SK-N-SH (cell line): ENCODE results near the gene NOL8. TPM values are rescaled to one million over a fixed set of nuclear protein-coding genes. Genes with fewer than 3 reads are reported as not detected.

ENCODE experiments used
- CTCF ChIA-PET: fragments of 300-600, 350-600 bp; formaldehyde crosslinking; extraction: SDS; loops from one replicate; lab custom pipeline; 2021; lab: Yijun Ruan, JAX
- POLR2A ChIA-PET: fragments of 350-600 bp; sonication (Branson Sonifier 250); formaldehyde crosslinking; extraction: SDS; loops from one replicate; lab custom pipeline; 2020; ENCODE audit warnings: antibody characterized with exemption, inconsistent platforms; lab: Yijun Ruan, JAX
- DNase-seq: peaks from one replicate; pipeline ENCODE4 v3.0.0; 2012
- H2AFZ ChIP-seq: fragments of 200-600 bp; sonication (generic); 2 replicates; pipeline ENCODE4 v1.8.1; 2016; ENCODE audit warnings: antibody characterized with exemption, mild to moderate bottlenecking, low read depth
- H3F3A ChIP-seq: fragments of 200-600 bp; sonication (generic); replicated peaks from 2 replicates; pipeline ENCODE3; 2016; ENCODE audit warnings: antibody characterized with exemption, mild to moderate bottlenecking; ENCODE audit not compliant: insufficient read depth
- H3K27ac ChIP-seq, 2 experiments: fragments of 200-500 bp in 1 of 2; fragments of 200-600 bp in 1 of 2; sonication (Bioruptor generic) in 1 of 2; sonication (generic), shearing (Covaris generic) in 1 of 2; 2 replicates each; pipeline versions ENCODE4 v1.5.1 to v1.6.1; 2014 to 2016; ENCODE audit warnings: low read depth in 2 of 2, inconsistent platforms in 1 of 2, low read length in 1 of 2, mild to moderate bottlenecking in 1 of 2, mixed read lengths in 1 of 2
- H3K27me3 ChIP-seq: fragments of 200-600 bp; sonication (generic), shearing (Covaris generic); 2 replicates; pipeline ENCODE4 v1.6.1; 2016; ENCODE audit warnings: mixed run types; ENCODE audit not compliant: insufficient read depth
- H3K36me3 ChIP-seq, 2 experiments: fragments of 200-500 bp in 1 of 2; fragments of 200-600 bp in 1 of 2; sonication (Bioruptor generic) in 1 of 2; sonication (generic) in 1 of 2; replicated peaks in 1 of 2; 2 replicates each; pipeline versions ENCODE3 to v1.5.1; 2014 to 2016; ENCODE audit warnings: low read length in 1 of 2, mild to moderate bottlenecking in 1 of 2; ENCODE audit not compliant: insufficient read depth in 2 of 2, control insufficient read depth in 1 of 2
- H3K4me1 ChIP-seq, 2 experiments: fragments of 200-500 bp in 1 of 2; fragments of 200-600 bp in 1 of 2; sonication (Bioruptor generic) in 1 of 2; sonication (generic), shearing (Covaris generic) in 1 of 2; 2 replicates each; pipeline versions ENCODE4 v1.5.1 to v1.6.1; 2014 to 2016; ENCODE audit warnings: low read depth in 1 of 2, low read length in 1 of 2, mixed run types in 1 of 2; ENCODE audit not compliant: insufficient read depth in 2 of 2, control insufficient read depth in 1 of 2
- H3K4me2 ChIP-seq: fragments of 200-600 bp; sonication (generic), shearing (Covaris generic); 2 replicates; pipeline ENCODE4 v1.6.1; 2017; ENCODE audit warnings: mixed run types
- H3K4me3 ChIP-seq, 2 experiments: fragments of 200-500 bp in 1 of 2; fragments of 200-600 bp in 1 of 2; sonication (Bioruptor generic) in 1 of 2; sonication (generic), shearing (Covaris generic) in 1 of 2; 2 replicates each; pipeline versions ENCODE4 v1.5.1 to v1.8.1; 2014 to 2016; ENCODE audit warnings: low read depth in 2 of 2, inconsistent platforms in 1 of 2, low read length in 1 of 2, mild to moderate bottlenecking in 1 of 2, mixed read lengths in 1 of 2, moderate library complexity in 1 of 2
- H3K79me2 ChIP-seq: fragments of 200-600 bp; sonication (generic); 2 replicates; pipeline ENCODE4 v1.8.1; 2017; ENCODE audit warnings: mild to moderate bottlenecking; ENCODE audit not compliant: insufficient read depth
- H3K9ac ChIP-seq: fragments of 200-600 bp; sonication (generic); 2 replicates; pipeline ENCODE4 v1.6.1; 2017; ENCODE audit warnings: mixed run types
- H3K9me2 ChIP-seq: fragments of 200-600 bp; sonication (generic); 2 replicates; pipeline ENCODE4 v1.6.1; 2017; ENCODE audit warnings: mixed run types
- H3K9me3 ChIP-seq: fragments of 200-600 bp; sonication (generic); 2 replicates; pipeline ENCODE4 v1.6.1; 2017; ENCODE audit warnings: mixed run types, mild to moderate bottlenecking, moderate library complexity
- H4K20me1 ChIP-seq: fragments of 200-600 bp; sonication (generic); 2 replicates; pipeline ENCODE4 v1.6.1; 2017; ENCODE audit warnings: mild to moderate bottlenecking, mixed run types; ENCODE audit not compliant: insufficient read depth
- ELF1 ChIP-seq: IDR thresholded peaks from 2 replicates; pipeline ENCODE4 v1.4.0; 2012
- FOSL2 ChIP-seq: IDR thresholded peaks from 2 replicates; pipeline ENCODE4 v1.4.0; 2012; ENCODE audit warnings: low read depth, mild to moderate bottlenecking, moderate library complexity, borderline replicate concordance
- FOXM1 ChIP-seq: IDR thresholded peaks from 2 replicates; pipeline ENCODE4 v1.4.0; 2012; ENCODE audit warnings: low read depth, mild to moderate bottlenecking
- JUND ChIP-seq: IDR thresholded peaks from 2 replicates; pipeline ENCODE4 v1.4.0; 2012
- MXI1 ChIP-seq: IDR thresholded peaks from 2 replicates; pipeline ENCODE4 v1.6.1; 2012; ENCODE audit warnings: mild to moderate bottlenecking, low read depth, low read length, improper control_type of control experiment
- NRF1 ChIP-seq: IDR thresholded peaks from 2 replicates; pipeline ENCODE4 v1.6.1; 2012; ENCODE audit warnings: low read depth, mild to moderate bottlenecking, low read length
- POLR2AphosphoS5 ChIP-seq: IDR thresholded peaks from 2 replicates; pipeline ENCODE4 v1.6.1; 2012; ENCODE audit warnings: low read depth, low read length
- RFX5 ChIP-seq: IDR thresholded peaks from 2 replicates; pipeline ENCODE4 v1.6.1; 2012; ENCODE audit warnings: mild to moderate bottlenecking, improper control_type of control experiment, low read length
- RXRA ChIP-seq: IDR thresholded peaks from 2 replicates; pipeline ENCODE4 v1.4.0; 2012; ENCODE audit warnings: low read depth, mild to moderate bottlenecking, borderline replicate concordance
- TAF1 ChIP-seq: IDR thresholded peaks from 2 replicates; pipeline ENCODE4 v1.6.1; 2012; ENCODE audit warnings: low read depth, mild to moderate bottlenecking, low read length, moderate library complexity, borderline replicate concordance
- WGBS: methylation state at CpG from one replicate; pipeline ENCODE4 v1.1.6; 2017; ENCODE audit warnings: low lambda C conversion rate; 5-methylcytosine and 5-hydroxymethylcytosine counted together
- polyA plus RNA-seq, 3 experiments: library from polyadenylated mRNA; depleted of rRNA; stranded (reverse); fragments of >200 nt; gene quantifications; 2 replicates each; pipeline ENCODE4 v1.2.3, GENCODE V29; 2012
- TF ChIP-seq, protein P1 (sequence below): fragments of 150-350 bp; IDR thresholded peaks from 2 replicates; pipeline ENCODE4 v1.6.1; 2016; ENCODE audit warnings: mild to moderate bottlenecking, low read depth, low read length
- TF ChIP-seq, protein P2 (sequence below): fragments of 150-350 bp; IDR thresholded peaks from 2 replicates; pipeline ENCODE4 v1.6.1; 2017; ENCODE audit warnings: antibody characterized with exemption, low read length, low read depth, borderline replicate concordance
- TF ChIP-seq, protein P3 (sequence below): IDR thresholded peaks from 2 replicates; pipeline ENCODE4 v1.4.0; 2012; ENCODE audit warnings: low read depth, borderline replicate concordance
- TF ChIP-seq, protein P4 (sequence below): IDR thresholded peaks from 2 replicates; pipeline ENCODE4 v1.4.0; 2012; ENCODE audit warnings: low read depth, borderline replicate concordance

Gene NOL8
- polyA plus RNA-seq, 1 of the 3 experiments (the other 2 are of a cell fraction): 9.6 TPM

DNA sequence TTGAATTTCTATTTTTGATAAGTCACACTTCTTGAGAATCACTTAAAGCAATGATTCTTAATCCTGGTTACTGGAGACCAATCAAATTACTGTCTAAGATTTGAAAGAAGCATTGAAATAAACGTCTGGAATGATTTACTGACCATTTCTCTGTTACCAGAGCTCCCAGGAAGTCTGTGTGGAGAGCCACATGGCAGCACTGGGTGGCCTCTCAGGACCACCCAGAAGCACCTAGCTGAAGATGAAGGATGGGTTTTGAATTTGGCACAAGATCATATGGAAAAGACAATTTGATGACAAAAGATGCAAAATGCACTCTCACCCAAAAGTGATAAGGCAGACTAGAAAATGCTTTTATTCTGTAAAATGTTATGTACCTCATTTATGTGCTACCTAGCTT is 62.0 kb downstream of the NOL8 start:
- no peaks in the 10 kb centered on the region for H3K9me2 ChIP-seq
- CTCF ChIA-PET: interaction anchor here (1.0 to 11.4 kb wide), 3 partner anchors 17 to 371 kb away, joined by 3 to 65 read pairs (median 4); no protein-coding TSS in a partner anchor
- no peaks in the 10 kb centered on the region for H4K20me1 ChIP-seq
- no peaks in the 10 kb centered on the region for H3K9me3 ChIP-seq
- H3K4me3 ChIP-seq: no peak overlapping the region
- no peaks in the 10 kb centered on the region for H3K79me2 ChIP-seq
- H3K27ac ChIP-seq: no peak overlapping the region
- no peaks in the 10 kb centered on the region for H3F3A ChIP-seq
- POLR2A ChIA-PET: no interaction called here
- peaks cover 89 to 93% of the 10 kb centered on the region in 2 experiments for H3K36me3 ChIP-seq
- H2AFZ ChIP-seq: no peak overlapping the region
- no peaks in the 10 kb centered on the region for H3K27me3 ChIP-seq
- no peak for DNase-seq
- H3K4me2 ChIP-seq: no peak overlapping the region
- 7% methylated on average over 1 of the region's 1 CpG for WGBS
- TF ChIP-seq, protein P1, sequence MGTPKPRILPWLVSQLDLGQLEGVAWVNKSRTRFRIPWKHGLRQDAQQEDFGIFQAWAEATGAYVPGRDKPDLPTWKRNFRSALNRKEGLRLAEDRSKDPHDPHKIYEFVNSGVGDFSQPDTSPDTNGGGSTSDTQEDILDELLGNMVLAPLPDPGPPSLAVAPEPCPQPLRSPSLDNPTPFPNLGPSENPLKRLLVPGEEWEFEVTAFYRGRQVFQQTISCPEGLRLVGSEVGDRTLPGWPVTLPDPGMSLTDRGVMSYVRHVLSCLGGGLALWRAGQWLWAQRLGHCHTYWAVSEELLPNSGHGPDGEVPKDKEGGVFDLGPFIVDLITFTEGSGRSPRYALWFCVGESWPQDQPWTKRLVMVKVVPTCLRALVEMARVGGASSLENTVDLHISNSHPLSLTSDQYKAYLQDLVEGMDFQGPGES: no peak
- TF ChIP-seq FOXM1: no peak
- TF ChIP-seq RXRA: no peak
- TF ChIP-seq TAF1: no peak
- no peak for TF ChIP-seq POLR2AphosphoS5
- no peak for TF ChIP-seq RFX5
- TF ChIP-seq, protein P2, sequence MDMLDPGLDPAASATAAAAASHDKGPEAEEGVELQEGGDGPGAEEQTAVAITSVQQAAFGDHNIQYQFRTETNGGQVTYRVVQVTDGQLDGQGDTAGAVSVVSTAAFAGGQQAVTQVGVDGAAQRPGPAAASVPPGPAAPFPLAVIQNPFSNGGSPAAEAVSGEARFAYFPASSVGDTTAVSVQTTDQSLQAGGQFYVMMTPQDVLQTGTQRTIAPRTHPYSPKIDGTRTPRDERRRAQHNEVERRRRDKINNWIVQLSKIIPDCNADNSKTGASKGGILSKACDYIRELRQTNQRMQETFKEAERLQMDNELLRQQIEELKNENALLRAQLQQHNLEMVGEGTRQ: no peak
- TF ChIP-seq FOSL2: no peak
- no peak for TF ChIP-seq ELF1
- TF ChIP-seq, protein P3, sequence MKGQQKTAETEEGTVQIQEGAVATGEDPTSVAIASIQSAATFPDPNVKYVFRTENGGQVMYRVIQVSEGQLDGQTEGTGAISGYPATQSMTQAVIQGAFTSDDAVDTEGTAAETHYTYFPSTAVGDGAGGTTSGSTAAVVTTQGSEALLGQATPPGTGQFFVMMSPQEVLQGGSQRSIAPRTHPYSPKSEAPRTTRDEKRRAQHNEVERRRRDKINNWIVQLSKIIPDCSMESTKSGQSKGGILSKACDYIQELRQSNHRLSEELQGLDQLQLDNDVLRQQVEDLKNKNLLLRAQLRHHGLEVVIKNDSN: no peak
- TF ChIP-seq MXI1: no peak
- no peak for TF ChIP-seq NRF1
- TF ChIP-seq, protein P4, sequence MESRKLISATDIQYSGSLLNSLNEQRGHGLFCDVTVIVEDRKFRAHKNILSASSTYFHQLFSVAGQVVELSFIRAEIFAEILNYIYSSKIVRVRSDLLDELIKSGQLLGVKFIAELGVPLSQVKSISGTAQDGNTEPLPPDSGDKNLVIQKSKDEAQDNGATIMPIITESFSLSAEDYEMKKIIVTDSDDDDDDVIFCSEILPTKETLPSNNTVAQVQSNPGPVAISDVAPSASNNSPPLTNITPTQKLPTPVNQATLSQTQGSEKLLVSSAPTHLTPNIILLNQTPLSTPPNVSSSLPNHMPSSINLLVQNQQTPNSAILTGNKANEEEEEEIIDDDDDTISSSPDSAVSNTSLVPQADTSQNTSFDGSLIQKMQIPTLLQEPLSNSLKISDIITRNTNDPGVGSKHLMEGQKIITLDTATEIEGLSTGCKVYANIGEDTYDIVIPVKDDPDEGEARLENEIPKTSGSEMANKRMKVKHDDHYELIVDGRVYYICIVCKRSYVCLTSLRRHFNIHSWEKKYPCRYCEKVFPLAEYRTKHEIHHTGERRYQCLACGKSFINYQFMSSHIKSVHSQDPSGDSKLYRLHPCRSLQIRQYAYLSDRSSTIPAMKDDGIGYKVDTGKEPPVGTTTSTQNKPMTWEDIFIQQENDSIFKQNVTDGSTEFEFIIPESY: no peak
- no peak for TF ChIP-seq JUND
- no peak overlapping the region for H3K9ac ChIP-seq
- no peaks in the 10 kb centered on the region for H3K4me1 ChIP-seq
